GM21786 (cell line): ENCODE results near the gene MAL.
"Not testable (repeated sequence)": the region's sequence is repeated elsewhere in the genome, so short reads cannot be mapped to it uniquely, and the experiment has no call there.

Source experiments
- ATAC-seq: cut with Tn5 transposase; IDR thresholded peaks from one replicate; pipeline ENCODE4 v1.9.1; 2021; ENCODE audit not compliant: unreplicated experiment

Gene MAL

GRCh38 chr2:95032341-95032740, 6.8 kb downstream of the MAL start:
- ATAC-seq = no peak

DNA sequence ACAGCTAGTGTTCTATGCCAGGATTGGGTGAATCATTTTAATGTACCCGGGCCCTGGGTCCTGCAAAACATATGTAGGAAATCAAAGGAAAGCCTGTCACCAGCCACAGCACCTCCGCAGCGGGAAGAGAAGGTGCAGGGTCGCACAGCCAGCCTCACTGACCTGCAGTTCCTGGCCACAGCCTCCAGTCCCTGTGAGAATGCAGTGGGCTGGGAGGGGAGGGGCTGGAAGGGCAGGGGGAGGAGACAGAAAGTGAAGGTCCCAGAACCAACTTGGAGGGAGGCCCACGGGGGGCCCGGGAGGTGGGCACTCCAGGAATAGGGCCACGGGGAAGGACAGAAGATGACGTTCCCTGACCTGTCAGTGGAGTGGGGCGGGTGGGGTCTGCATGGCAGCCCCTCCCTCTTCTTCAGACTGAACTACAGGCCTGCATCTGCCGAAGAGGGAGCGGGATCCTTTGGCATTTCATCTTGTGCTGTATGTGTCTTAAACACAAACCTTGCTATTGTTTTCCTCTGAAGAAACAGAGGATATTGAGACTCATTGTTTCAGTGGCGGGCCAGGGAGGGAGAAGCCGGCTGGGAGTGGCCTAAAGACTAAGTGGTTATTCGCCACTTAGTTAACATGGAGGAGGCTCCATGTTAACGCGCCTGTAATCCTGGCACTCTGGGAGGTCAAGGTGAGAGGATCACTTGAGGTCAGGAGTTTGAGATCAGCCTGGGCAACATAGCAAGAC, 7.5 kb downstream of the MAL start:
- ATAC-seq = no peak

GRCh38 chr2:95034221-95034620, 8.7 kb downstream of the MAL start:
- ATAC-seq = no peak

DNA sequence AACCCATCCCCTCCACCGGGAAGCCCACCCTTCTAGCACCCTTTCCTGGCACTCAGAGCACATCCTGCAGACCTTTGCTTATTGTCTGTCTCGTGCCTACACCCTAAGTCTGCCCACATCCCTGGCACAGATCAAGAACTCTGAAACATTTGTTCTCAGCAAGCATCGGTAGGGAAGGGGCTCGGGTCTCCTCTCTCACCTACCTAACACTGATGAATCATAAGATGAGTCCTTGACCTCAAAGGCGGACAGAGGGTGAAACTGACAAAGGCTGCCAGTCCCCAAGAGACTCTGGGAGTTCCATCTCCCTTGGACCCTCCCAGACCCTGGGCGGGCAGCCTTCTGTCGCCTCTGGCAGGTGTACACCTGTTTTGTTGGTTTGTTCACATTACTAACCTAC, 9.3 kb downstream of the MAL start:
- no peak for ATAC-seq

- ATAC-seq = no peak
Observed at GRCh38 chr2:95036596-95037383, 11.3 kb downstream of the MAL start.

DNA sequence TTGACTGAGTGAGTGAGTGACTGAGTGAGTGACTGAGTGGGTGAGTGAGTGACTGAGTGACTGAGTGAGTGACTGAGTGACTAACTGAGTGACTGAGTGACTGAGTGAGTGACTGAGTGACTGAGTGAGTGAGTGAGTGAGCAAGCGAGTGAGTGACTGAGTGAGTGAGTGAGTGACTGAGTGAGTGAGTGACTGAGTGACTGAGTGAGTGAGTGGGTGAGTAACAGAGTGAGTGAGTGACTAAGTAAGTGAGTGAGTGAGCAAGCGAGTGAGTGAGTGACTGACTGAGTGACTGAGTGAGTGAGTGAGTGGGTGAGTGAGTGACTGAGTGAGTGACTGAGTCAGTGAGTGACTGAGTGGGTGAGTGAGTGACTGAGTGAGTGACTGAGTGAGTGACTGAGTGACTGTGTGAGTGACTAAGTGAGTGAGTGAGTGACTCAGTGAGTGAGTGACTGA, 11.9 kb downstream of the MAL start:
- no peak for ATAC-seq

GRCh38 chr2:95037841-95038585, 12.5 kb downstream of the MAL start:
- ATAC-seq = not testable (repeated sequence)

DNA sequence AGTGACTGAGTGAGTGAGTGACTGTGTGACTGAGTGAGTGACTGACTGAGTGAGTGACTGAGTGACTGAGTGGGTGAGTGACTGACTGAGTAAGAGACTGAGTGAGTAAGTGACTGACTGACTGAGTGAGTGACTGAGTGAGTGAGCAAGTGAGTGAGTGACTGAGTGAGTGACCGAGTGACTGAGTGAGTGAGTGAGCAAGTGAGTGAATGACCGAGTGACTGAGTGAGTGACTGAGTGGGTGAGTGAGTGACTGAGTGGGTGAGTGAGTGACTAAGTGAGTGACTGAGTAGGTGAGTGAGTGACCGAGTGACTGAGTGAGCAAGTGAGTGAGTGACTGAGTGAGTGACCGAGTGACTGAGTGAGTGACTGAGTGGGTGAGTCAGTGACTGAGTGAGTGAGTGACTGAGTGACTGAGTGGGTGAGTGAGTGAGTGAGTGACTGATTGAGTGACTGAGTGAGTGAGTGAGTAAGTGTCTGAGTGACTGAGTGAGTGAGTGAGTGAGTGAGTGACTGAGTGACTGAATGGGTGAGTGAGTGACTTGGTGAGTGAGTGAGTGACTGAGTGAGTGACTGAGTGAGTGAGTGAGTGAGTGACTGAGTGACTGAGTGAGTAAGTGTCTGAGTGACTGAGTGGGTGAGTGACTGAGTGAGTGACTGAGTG, 13.3 kb downstream of the MAL start:
- ATAC-seq = no peak

- ATAC-seq = no peak
Observed at GRCh38 chr2:95039363-95039762, 13.9 kb downstream of the MAL start.

DNA sequence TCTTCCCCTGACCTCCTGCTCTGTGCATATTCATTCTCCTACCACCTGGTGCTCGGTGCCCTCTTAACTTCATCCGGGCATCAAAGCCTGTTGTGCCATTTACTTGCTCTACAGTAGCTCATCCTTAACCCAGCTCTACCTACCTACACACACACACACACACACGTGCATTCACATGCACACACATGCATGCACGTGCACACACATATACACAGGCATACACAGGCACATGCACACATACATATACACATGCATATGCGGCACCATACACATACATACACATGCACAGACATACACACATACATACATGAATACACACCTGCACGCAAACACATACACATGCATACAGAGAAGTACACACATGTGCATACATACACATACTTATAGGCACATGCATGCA, 14.5 kb downstream of the MAL start:
- ATAC-seq = no peak

GRCh38 chr2:95040426-95040825, 14.9 kb downstream of the MAL start:
- no peak for ATAC-seq

GRCh38 chr2:95041060-95041823, 15.7 kb downstream of the MAL start:
- ATAC-seq = no peak

DNA sequence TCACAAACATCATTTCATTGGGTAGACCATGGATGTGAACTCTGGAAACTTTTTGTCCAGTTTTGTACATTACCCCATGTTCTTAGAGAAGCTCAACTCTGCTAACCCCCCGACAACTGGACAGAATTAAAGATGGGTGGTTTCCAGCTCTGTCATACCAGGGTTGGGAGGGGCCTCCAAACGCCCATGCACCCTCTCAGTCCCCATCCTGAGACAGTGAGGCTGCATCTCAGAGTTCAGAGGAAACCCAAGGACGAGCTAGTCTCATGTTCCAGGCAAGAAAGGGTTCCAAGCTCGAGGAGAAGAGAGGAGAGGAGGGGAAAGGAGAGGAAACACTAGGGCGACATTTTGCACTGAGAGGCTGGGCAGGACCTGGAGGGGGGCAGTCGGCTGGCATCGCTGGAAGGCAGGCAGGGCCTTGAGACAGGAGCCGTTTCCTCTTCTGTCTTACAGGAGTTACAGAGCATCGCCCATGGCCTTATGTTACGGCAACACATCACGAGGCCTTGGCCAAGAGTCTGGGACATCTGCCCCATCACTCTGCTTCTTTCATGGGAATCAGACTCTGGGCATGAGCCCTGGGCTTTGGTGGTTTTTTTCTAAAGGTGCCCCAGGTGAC, 16.4 kb downstream of the MAL start:
- ATAC-seq = no peak

- ATAC-seq = no peak
Observed at GRCh38 chr2:95042472-95043271, 17.2 kb downstream of the MAL start.

- peak; percentile 67 for ATAC-seq
Observed at GRCh38 chr2:95043300-95044093, 18.0 kb downstream of the MAL start.

DNA sequence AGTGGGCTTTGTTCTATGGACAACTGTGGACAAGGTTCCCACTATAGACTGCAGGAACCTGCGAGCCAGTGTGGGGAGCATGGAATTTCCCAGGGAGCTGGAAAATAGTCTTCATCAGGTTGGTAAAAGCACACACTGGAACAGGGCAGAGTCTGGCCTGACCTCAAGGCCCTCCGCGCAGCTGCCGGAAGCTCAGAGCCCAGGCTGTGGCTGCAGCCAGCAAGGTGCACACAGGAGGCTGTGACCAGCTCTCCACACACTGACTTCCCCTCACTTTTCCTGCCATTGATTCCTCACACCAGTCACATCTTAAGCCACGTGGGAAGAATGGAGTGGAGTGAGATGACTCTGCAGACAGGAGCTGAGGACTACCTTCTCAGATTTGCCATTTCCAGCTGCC, 19.1 kb downstream of the MAL start:
- ATAC-seq = no peak

DNA sequence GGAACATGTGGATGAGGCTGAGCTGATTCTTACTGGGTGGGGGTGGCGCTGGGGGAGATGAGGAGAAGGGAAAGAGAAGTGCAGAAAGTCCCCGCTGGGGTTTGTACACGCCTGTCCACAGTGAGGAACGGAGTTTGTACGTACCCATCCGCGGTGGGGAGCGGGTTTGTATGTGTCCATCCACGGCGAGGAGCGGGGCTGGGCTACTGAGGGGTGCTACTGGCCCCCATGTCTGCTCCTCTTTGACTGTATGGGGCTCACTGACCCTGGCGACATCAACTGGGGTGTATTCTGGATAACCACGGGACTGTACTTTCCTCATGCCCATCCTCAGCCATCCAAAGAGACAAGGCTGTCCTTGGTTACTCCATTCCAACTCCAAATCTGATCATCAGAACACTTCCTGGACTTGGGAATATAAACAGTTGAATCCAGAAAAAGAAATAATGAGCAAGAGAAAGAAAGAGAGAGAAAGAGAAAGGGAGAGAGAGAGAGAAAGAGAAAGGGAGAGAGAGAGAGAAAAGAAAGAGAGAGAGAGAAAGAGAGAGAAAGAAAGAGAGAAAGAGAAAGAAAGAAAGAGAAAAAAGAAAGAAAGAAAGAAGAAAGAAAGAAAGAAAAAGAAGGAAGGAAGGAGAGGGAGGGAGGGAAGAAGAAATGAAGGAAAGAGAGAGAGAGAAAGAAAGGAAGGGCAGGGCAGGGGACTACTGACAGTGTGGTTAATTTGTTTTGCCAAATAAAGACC, 21.0 kb downstream of the MAL start:
- ATAC-seq = no peak
